Stimulated activated CD8-positive, alpha-beta memory T cell treated with anti-CD3 and anti-CD28 coated beads, Interleukin-7, amount 100 ng/mL, for 1 hour (primary cell): ENCODE measurements around the gene EYS.

ENCODE experiments used
- DNase-seq, 2 donors: peaks; one replicate each; pipeline ENCODE4 v3.0.0-alpha.2; 2020; ENCODE audit warnings: low read depth in 2 of 2

EYS gene

DNA sequence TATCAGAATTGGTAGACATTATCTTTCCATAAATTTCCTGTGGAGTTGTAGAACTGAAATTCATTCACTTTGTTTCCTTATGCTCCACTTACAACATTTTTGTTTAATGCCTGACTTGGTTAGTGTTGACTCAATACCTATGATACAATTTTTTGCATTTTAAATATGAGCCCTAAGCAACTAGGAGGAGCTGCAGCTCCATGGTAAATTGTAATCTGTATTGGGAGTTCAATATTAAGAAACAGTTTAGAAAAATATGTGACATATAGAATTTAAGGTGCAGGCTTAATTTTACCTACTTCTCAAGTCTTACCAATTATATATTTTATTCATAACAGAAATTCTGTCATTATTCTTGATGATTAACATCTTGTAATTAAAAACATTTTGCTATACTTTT is 868.3 kb downstream of the EYS start:
- no peak for DNase-seq

DNA sequence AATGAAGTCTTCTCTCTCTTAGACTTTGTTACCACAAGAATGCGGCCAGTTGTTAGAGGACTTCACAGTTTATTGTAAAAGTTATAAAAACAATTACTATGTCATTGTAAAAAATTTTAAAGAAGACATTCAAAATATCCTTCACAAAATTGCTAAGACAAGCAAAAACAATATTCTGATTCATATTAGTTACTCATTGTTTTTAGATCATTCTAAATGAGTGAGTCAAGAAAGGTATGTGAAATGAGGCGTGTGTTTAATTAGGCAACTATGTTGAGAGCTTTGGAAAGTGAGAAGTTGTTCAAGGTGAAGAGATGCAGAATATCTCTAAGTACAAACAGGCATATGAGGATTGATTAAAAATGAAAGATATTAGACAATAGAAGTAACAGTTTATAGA is 875.3 kb downstream of the EYS start:
- DNase-seq = no peak

DNA sequence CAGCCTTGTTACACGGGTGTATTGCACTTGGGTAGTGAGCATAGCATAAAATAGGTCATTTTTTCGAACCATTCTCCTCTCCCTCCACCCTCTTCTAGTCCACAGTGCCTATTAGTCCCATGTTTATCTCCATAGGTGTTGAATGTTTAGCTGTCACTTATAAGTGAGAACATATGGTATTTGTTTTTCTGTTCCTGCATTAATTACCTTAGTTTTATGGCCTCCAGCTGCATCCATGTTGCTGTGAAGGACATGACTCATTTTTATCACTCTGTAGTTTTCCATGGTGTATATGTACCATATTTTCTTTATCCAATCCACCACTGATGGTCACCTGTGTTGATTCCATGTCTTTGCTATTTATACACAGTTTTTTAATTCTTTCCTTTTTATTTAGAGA is 889.5 kb downstream of the EYS start:
- no peak for DNase-seq

DNA sequence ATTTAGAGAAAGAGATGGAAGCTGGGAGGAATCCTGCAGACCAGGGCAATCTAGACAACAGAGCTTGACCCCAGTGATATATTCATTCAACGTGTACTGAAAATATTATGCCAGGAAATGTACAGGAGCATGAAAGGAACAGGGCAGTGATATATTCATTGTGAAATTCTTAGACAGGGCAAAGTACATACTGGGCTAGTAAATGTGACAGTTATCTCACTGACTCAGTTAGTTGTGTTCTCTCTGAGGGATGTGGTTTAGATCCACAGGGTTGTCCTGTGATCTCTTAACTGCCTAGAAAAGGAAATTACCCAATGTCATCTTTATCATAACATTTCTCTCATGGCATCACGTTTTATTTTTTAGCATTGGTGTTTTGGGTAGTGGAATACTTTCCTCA is 891.3 kb downstream of the EYS start:
- DNase-seq = no peak

DNA sequence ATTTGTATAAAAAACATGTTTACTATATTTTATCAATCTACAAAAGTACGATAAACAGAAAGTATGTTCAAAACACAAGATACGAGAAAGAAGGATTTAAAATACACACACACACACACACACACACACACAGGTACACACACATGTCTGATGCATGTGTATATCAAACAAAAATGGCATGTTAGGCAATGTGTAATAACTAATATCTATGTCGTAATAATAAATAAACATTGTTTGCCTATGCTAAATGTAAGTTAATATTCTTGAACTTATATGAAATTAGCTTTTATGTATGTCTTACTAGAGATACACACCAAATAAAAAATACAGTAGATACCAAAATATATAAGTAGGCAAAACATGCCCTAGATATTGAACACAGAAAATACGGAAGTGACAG is 894.9 kb downstream of the EYS start:
- no peak for DNase-seq

DNA sequence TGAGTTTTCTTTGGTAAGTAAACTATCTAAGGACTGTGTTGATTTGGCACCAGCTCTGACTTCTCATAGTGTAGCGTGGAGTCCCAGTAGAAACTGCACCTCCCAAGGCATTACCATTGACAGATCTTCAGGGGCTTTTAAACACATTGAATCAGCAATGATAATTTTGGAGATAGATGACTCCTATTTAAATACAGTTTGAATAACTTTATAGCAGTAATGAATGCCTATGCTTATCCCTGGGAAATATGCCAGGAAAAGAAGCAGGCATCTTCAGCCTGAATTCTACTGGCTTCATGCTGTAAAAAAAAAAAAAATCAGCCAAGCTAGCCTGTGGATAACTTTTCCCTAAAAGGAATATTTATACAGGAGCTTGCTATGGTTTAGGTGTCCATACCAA is 895.9 kb downstream of the EYS start:
- no peak for DNase-seq

DNA sequence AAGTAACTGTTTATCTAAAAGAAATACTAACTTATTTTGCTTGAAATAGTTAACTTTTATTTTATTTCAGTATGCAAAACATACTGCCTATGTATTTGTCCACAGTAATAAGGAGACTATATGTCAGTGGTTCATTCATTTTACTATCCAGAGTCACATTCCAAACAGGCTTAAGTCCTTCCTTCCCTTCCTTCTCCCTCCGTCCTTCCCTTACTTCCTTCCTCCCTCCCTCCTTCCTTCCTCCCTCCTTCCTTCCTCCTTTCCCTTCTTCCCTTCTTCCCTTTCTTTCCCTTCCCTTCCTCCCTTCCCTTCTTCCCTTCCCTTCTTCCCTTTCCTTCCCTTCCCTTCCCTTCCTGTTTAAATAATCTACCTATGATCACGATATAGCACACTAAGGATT is 899.2 kb downstream of the EYS start:
- DNase-seq = no peak

DNA sequence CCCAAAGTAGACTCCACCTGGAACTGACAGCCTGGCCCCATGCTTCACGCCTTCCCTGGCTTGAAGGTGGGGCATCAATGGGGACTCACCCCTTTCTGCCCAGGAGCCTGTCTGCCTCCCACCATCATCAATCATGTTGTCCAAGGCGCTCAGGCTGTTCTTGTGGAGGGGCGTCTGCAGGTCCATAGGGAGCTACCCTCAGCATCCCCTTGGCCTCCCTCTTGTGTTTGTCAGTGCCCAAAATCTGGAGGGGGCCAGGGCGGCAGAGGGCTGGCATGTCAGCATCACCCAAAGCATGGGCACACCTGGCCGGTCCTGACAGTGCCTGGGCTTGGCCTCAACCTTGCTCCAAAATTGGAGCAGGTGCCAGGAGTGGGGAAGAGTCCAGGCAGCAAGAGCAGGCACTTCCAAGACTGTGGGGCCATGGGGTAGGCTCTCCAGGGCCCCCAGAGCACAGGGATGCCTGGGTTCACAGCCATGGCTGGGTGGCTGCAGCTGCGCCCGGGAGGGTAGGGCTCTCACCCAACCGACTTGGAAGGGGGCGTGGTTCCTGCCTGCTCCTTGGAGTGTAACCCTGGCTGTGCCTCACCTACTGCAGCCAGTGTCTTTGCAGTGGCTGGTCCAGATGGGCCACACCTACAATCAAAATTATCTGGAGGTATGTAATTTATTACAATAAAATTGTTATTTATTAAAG is 903.4 kb downstream of the EYS start:
- DNase-seq = no peak

DNA sequence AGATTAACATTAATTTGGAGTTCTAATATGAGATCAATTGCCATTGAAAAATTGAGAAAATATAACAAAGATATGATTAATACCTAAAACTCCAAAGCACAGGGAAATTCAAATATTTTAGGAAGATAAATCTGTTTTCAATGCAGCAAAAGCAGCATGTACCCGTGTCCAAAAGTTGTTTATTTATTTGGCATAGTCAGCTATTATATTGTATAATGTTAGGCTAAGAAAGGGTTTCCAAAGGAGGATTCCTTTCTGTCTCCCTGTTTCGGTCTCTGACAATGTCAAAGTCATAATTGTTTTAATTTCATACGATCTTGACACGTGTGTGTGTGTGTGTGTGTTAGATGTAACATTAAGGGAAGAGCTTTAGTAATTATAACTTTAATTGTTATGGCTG is 914.5 kb downstream of the EYS start:
- no peak for DNase-seq

DNA sequence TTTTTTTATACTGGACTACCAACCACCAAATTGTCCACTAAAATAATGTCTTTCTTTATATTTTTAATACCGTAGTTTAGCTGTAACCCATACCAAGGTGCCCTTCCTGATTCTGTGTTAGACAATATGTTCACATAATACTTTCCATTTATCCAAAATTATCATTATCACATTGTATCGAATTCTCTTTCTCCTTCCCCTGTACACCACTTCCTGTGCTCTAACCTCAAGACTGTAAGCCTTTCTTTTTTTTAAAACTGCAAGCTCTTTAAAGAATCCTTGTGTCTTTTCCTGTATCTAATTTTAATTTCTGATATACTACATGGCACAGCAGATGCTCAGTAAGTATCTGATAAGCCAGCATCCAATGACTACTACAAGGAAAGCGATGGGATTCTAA is 917.5 kb downstream of the EYS start:
- DNase-seq = no peak

DNA sequence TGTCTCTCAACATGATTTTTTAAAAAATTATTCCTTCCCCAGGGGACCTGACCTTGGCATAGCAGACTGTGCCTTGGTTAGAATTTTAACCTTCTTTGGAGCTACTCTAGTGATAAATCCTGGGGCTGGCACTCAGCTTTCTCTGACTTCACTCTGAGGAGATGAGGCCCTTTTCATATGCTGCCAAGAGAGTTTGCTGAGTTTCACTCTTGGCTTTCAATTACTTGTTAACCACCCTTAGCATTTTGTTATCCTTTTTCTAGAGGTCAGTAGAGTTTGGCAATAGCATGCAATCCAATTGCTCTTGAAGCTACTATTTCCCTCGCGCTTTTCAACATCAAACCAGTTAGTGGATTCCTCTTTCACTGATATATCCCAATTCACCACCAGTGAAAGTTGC is 920.3 kb downstream of the EYS start:
- DNase-seq = no peak

DNA sequence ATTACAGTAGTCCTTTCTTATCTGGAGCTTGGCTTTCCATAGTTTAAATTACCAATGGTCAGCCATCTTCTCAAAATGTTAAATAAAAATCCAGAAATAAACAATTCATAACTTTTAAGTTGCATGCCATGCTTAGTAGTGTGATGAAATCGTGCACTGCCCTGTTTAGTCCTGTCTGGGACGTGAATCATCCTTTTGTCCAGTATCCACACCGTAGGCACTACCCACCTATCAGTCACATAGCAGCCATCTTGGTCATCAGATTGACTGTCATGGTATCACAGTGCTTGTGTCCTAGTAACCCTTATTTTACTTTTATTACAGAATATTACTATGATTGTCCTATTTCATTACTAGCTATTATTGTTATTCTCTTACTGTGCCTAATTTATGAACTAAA is 924.1 kb downstream of the EYS start:
- DNase-seq = no peak

DNA sequence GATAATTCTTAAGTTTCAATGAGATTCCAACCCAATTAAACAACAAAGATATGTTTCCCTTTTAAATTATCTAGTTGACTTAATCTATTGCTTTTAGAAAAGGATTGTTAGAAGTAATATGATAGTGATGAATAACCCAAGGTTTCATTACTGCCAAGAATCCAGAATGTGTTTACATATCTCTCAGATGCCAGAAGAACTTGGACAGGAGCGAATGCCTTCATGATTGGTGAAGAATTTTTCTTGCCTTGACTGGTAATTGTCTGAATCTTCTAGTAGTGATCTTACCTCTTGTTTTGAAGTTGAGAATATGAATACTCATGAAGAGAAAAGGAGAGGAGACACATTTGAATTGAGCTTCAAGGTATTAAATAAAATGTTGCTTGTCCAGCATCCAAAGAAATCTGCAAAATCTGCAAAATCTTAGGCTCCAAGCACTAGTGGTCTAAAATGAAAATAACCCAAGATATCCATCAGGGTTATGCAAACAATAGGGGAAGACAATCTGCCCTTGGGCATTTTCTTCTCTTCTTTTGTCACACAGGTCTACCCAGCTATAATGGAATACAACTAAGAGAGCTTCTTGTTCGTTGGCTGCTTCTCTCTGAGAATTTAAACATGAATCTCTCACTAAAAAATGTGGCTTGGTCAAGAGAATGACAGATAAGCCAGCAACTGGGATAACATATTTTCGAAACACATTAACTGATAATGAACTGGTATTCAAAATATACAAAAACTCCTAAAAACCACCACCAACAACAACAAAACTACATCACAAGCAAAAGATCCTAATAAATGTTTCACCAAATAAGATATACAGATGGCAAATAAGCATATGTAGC is 928.9 kb downstream of the EYS start:
- no peak for DNase-seq

DNA sequence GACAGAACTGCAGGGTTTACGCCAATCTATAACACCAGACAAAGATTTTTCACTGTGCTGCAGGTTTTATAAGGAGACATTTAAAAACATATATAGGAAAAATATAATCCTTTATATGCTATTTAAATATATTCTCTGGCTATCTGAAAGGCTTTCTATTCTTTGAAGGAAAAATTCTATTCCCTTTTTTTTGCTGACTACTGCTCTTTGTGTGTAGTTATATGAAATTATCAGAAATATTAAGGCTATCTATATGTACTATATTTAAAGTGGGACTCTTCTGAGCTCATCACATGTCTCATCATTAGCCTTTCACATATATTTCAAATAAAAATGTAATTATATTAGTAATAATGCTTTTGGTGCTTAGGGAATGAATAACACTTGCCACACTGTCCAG is 930.7 kb downstream of the EYS start:
- DNase-seq = no peak

DNA sequence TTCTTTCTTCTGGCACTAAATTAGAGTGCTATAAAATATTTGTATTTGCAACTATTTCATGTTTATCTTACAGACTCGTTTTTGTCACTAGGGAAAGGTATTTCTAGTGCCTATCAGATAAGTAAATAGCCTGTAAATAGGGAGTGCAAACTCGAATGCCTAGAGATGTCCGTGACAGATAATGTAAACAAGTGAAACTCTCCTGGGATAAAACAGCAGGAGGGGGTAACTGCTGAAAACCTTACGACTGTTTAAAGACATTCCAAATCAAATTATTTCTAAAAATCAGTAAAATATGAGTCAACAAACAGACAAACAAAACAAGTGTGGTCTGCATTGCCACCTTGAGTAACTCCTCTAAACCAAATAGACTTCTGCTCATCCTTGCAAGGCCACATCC is 932.1 kb downstream of the EYS start:
- no peak for DNase-seq

DNA sequence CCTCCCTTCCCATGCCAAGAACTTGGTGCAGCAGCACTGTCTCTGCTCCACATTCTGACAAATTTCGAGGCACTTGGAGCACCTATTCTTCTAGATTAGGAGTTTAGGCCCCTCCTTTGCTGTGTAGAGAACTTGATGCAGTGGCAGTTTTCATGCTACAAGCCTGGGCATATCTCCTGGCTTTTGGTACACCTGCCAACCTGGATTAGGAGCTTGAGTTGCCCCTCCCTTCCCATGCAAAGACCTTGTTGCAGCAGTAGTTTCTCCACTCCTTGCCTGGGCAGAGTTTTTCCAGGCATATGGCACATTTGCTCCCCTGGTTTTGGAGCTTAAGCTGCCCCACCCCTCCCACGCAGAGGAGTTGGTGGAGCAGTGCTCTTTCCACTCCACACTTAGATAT is 956.1 kb downstream of the EYS start:
- DNase-seq = no peak

DNA sequence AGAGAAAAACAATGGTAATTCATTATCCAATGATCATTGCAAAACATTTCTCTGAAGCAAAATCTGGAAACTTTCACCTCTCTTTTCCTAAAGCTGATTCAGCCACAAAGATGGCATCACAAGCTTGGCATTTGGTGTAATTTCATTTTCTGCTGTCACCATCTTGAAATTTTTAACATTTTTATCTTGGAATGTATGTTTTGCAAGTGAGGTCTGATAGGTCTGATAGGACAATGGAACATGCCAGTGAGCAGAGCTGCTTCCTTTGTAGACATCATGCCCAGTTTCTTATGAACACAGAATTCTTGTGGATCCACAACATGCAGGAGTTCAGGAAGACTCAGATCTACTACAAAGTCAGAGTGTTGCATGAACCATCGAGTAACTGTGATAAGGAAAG is 969.6 kb downstream of the EYS start:
- DNase-seq = no peak

DNA sequence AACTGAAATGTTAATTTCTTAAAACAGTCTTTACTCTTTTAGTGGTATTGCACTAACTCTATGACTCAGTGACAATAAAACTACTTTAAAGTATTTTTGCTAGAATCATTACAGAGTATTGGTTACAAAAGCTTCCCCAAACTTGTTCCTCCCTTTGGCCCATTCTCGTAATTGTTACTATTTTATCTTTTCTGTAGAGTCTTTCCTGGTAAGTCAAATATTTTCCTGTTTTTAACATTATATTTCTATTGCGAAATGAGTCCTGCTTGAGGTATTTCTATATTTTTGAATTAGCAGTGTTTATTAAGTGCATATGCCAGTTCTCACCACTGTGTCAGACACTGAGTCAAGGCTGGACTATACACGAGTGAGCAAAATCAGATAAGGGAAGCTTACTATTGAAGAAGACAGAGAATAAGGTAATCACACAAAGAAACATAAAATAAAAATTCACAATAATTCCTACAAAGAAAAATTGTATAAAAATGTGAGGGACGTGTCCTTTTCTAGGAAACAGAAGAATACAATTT is 970.5 kb downstream of the EYS start:
- DNase-seq = no peak

DNA sequence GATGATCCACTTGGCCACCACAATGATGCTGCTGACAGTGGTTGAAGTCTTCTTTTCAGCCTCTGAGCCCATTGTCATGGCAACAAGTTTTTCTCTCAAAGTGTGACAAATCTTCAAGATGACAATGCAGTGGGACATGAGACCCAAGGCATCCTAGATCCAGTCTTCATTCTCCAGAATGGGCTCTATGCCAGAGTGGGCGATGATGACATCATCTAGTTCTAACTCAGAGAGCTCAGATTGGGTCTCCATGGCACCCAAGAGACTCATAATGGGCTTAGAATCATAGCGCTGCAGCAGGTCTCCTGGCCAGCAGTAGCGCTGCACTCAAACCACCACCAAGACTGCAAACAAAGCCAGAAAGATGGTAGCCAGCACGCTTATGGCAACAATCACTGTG is 973.6 kb downstream of the EYS start:
- DNase-seq = no peak

DNA sequence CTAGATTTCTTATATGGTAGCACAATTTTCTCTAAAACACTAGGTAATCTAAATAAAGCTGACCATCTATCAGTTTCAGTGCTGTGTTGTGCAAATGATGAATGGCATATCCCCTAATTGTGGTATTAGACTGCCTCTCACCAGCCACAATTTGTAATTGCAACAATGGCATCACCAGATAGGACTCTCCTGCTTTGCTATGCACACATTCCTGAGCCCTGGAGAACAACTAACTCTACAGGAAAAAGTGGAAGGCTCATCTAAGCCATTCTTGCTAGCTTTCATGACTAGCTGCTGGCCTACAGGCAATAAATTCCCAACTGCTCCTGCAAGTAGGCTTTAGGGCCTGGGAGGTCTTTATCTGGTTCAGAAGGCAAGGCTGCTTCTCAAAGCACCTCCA is 974.1 kb downstream of the EYS start:
- DNase-seq = no peak

DNA sequence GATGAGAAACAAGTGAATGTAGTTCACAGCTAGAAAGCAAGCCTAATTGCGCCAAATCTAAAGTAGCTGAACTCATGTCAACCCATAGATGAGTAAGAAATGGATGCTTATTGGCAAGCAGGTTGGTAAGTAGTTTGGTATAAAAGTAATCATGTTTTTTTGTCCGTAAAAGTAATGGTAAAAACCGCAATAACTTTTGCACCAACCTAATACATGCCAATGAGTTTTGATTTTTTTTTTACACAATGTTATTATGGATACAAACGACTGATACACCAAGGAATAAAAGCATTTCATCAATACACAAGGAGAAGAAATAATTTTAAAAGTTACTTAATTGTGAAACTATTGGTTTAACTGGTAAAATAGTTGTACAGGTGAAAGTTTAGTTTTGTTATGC is 977.5 kb downstream of the EYS start:
- DNase-seq = no peak

DNA sequence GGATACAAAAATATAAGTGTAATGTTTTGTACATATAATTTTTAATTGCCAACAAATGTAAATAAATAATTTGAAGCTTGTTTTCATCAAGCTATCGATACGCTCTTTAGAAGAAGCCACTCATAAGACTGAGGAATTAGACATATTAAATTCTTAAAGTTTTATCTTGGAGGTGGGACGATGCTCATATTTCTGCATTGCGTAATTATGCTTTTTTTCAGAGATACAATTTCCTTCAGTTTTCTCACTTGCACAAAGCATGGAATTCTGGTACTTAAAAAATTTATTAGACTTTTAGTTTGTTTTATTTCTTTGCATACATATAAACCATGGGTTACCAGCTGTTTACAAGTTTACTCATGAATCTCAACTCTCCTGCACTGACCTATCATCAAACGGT is 980.0 kb downstream of the EYS start:
- no peak for DNase-seq

DNA sequence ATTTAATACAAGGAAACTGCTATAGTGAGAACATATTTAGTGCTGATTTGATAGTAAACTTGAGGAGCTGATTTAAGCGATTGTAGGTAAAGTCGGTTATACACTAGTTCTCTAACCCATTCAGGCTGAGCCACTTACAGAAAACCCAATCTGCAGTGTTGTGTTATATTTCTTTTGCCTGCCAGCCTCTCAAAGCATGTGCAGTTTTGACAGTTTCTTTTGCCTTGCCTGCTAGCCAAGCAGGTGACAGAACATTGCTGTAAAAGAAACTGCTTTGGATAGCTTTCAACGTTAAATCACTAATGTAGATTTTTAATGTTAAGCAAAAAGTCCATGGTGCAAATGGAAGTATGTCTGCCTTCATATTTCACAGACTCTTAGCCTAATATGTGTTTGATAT is 982.9 kb downstream of the EYS start:
- no peak for DNase-seq
